NCI-H2196 (cell line): ENCODE results near the gene ESR1.
A peak's percentile ranks its signal among the peaks of the same experiment; 100 is the strongest.

Experiments
- DNase-seq: peaks from one replicate; lab custom pipeline; 2025; ENCODE audit not compliant: unreplicated experiment; lab: John Stamatoyannopoulos, UW

The ESR1 gene

DNA sequence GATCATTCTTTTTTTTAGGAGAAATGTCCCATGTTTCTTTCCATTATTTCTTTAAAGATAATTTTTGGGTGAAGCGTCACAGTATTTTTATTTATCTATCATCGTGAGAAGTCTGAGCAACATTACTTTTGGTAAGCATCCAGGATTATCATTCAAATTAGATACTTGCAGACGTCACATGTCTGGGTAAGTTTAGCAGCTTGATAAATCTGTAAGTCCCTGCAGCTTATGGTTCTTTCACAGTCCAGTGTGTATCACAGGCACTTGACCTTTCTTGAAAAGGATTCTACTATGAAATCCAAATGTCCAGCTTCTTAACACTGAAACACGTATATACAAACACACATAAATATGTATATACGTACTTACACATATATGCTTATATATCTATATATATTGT, 359.4 kb downstream of the ESR1 start:
- no peak for DNase-seq

DNA sequence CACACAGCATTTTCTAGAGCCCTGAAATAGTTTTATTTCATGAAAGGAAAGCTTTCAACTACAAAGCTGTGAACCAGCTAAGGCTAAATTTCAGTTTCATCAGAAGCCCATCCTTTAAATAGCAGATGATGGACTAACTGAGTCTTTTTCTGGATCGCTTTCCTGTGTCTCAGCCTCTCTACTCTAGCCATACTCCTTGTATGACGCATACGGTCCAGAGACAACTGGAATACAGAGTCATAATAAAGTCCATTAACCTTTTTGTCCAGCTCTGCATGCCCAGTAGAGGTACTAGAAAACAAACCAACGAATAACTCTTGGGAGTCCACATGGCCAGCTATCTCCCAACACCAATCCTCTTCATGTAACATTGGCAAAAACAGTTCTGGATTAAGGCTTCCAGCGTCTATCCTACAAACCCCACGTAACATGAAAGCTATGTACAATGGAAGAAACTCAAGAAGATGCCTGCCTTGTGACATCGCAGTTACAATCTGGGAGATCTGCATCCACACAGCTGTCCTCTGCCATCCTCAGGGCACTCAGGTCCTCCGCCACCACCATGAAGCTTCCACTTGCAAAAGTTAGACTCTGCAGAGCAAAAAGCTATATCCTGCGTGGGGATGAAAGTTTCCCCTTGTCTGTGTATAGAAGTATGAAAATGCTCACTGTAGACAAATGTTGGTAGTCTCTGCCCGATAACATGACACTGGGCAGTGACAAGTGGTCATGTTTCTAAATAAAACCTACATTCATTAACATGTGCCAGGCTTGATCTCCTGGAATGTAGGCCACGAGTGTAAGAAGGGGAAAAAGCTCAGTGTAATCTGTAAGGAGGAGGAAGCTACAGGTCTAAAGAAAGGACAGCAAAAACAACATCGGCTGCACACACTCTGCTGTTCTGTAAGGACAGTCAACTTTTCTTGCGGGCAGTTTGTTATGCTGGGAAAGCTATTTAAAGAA, 360.4 kb downstream of the ESR1 start:
- DNase-seq: no peak

- no peak for DNase-seq
These were observed 362.8 kb downstream of the ESR1 start for GRCh38 chr6:152170313-152170701.

- no peak for DNase-seq
These were observed 363.5 kb downstream of the ESR1 start for GRCh38 chr6:152170702-152171667.

- DNase-seq: no peak
These were observed 365.8 kb downstream of the ESR1 start for GRCh38 chr6:152173321-152173720.

- DNase-seq: no peak
These were observed 366.5 kb downstream of the ESR1 start for GRCh38 chr6:152173957-152174356.

GRCh38 chr6:152176268-152176667, 368.8 kb downstream of the ESR1 start:
- peak; percentile 2 for DNase-seq
